Activated CD8-positive, alpha-beta memory T cell treated with anti-CD3 and anti-CD28 coated beads for 24 hours (primary cell): Measurements from ENCODE around the gene GRIK3.

ENCODE experiments used
- DNase-seq: peaks from one replicate; pipeline ENCODE4 v3.0.0-alpha.2; 2020

GRIK3 gene

DNA sequence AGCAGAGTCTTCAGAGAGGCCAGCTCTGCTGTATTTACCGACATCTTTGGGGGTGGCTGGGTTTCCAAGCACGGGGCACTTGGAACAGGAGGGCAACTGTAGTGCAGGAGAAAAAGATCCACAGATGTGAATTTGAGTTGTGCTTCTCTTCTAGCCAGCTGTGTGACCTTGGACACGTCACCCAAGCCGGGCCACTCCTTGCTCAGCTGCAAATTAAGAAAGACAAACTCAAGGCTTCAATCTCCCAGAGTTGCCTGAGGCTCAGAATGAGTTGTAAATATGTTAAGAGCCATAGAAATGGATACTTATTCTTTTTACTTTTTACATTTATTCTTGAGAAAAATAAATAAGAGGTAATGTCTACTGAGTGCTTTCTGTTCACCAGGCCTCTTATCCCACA, 24.3 kb downstream of the GRIK3 start:
- no peak for DNase-seq

DNA sequence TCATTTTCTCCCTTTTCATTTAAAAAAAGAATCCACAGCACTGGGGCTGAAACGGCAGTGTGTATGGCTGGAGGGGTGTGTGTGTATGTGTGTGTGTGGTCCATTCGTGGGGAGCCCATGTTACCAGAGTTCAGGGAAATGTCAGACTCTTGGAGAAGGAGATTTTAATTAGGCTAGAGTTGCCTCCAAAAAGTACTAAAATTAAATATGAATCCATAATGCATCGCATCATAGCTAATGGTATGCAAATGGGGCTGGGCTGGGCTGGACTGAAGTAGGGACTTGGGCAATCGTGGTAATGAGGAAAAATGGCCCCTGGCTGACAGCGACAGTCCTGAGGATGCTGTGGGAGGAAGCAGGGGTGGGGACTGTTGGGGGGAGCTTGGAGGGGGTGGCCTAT, 24.8 kb downstream of the GRIK3 start:
- DNase-seq, result no peak

DNA sequence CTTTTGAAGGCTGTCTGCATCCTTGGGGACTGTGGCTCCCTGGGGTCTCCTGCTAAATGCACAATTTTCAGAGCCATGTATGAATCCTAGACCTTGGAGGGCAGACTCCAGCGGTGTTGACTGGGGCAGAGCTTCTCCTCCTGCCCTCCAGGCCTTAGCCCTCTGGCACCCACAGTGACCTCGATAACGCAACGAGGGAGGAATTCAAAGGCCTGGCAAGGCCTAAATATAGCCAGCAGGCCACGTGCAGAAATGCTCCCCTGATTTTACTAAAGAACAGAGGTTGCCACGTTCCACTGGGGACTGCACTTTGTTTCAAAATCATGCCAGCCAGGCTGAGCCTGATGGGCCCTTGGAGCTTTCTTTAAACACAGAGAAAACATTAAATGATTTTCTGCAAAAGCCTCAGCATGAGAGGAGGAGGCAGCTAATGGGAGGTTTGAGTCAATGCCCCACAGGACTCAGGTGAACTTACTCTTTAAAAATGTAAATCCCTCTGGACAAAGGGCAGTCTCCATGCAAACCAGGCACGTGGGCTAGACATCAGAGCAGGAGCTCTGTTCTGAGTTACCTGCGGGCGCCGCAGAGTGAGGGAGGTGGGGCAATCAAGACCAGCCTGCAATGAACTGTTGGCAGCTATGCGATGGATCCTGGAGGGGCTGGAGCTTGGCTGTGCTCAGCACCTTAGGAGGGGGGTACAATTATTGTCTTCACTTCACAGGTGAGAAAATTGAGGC, 28.0 kb downstream of the GRIK3 start:
- DNase-seq, result no peak

DNA sequence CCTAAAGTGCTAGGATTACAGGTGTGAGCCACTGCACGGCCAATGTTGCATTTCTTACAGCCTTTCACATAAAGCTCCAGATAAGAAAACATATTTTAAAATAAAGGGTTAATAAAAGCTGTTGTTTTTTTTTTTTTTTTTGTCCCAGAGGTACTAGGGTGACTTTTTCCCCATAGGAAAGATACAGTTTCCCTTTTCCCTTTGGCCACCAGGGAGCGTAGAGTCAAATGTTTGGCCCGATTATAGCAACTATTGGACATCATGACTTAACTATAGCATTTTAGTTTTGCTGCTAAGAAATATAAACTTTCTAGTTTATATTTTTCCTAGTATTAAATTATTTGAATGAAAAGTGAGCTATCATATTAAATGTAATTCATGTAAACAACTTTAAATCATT, 31.4 kb downstream of the GRIK3 start:
- DNase-seq, result no peak

DNA sequence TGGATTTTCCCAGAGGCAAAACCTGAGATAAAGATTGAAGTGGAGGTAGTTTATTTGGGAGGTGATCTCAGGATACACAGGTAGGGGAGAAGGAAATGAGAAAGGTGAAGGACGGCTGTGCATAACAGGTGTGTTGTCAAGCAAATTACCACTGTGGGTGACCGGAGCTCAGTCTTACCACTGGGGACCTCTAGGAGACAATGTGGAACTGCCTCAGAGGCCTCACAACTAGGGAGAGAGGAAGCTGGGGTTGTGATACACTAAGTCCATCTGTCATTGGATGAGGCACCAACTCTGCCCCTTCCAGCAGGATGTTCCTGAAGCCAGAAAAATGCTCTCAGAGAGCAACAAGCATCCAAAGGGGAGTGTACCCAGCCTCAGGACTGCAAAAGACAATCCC, 32.6 kb downstream of the GRIK3 start:
- DNase-seq, result no peak

DNA sequence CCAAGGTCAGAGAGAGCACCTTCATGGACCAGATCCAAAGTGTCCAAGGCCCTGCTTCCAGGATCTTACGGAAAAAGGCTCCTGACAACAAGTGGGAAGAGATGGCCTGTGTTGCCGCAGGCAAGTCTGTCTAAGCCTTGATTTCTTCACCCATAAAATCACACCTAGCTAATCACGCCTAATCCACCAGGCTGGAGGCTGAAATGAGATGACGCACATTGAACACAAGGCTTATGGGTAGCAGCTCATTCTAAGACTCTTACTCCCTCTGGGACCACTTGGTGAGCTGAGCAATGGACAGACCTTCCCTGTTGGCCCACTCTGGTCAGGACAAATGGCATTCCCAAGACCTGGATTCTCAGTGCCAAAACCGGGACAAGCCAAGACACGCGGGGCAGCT, 38.2 kb downstream of the GRIK3 start:
- DNase-seq, result no peak

DNA sequence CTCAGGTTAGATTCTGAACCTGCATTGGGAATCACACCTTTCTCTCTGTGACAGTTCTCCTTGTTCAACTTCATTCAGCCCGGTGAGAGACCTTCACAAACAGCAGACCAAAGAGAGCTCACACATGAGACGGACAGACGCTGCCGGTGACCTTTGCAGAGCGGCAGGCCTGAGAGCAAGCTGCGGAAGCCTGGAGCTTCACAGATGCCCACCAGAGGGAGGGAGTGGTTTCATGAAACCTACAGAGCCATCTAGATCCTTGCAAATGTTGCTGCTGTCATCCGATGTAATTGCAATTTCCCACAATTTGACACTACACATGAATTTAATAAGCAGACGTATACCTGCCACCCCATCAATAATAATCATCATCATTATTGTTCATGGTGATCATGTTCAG, 39.4 kb downstream of the GRIK3 start:
- DNase-seq, result no peak

DNA sequence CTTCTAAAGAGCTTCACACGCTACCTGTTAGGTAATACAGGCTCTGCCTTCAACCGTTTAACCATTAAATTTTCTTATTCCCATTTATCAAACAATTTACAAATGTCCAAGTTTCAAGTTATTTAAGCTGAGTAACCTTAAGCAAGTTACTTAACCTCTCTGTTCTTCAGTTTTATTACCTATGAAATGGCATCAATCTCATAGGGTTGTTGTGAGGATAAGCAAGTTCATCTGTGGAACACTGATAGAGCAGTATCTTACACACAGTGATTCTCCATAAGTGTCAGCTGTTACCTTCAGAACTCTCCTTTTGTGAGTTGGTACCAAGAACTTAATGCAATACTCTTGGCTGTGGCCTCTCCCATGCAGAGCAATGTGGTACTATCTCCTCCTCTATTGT, 40.0 kb downstream of the GRIK3 start:
- no peak for DNase-seq

DNA sequence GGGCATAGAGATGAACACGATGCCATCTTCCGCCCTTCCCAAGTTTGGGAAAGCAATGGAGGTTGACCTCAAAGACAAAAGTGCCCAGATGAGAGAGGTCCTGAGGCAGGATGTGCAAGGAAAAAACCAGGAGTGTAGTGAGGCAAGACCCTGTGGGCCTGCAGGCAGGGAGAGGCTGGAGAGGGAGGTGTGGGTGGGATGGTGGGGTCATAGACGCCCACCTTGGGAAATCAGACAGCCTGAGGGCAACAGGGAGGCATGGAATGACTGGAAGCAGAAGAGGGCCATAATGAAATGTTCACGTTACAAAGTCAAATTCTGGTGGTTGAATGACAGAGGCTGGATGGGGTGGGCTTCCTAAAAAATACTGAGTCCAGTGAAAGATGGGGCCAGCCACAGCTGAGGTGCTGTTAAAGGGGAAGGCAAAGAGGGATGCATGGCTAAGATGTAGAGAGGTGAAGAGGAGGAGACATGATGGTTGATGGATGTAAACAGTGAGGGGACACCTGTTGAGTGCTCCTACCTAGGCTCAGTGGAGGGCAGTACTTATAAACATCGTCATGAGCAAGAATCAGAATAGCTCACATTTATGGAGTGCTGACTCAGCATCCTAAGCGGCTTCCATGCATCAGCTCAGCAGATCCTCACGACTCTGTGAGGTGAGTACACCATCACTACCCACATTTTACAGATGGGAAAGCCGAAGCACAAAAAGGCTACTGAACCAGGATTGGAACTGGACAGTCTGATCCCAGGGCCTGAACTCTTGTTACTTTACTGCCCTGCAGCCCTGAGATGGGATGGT, 42.0 kb downstream of the GRIK3 start:
- no peak for DNase-seq

DNA sequence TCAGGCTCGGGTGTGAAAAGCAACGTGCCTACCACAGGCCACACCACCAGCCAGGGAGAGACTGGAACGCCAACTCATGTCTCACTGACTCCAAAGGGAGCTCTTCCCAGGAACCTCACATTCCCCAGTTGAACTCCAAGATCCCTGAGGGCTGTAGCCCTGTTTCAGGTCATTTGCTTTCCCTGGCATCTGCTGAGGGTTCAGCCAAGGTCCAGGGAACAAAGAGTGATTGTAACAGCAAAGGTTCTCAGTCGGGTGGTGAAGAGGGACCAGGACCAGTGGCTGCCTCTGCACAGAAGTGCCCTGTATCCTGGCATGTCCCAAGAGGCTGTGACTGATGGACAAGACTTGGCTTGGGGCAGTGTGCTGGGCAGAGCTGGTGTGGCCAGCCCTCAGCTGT, 42.8 kb downstream of the GRIK3 start:
- DNase-seq, result no peak

DNA sequence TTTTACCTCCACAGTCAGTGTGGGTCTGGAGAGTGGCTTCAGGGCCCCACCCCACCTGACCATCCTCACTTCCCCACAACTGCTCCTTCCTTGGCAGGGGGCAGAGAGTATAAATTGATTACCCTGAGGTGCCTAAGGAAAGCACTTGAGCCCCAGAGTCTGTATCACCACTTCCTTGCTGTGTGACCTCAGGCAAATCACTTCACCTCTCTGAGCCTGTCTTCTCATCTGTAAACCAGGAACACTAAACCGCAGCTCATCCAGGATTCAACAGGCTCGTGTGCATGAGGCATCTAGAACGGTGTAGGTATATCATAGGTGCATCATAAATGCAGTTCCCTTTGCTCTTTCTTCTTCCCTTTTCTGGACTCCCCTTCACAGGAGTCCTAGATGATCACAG, 43.4 kb downstream of the GRIK3 start:
- DNase-seq, result no peak

DNA sequence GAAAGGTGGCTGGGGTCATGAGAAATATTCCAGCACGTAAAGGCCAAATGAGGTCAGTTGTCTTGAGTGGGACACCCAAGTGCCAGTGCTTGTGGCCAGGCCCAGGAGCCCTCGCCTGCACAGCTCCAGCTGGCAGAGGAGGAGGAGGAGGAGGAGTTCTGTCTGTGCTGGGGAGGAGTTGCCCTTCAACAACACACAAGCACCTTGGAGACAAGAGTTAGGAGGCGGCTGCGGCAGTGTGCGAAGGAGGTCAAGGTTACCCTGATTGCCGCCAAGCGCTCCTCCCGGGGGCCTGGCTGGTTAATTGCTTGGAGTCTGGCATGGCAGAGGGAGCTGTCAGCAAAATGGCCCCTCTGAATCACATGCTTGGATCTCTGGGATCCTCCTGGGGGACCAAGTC, 45.1 kb downstream of the GRIK3 start:
- no peak for DNase-seq

DNA sequence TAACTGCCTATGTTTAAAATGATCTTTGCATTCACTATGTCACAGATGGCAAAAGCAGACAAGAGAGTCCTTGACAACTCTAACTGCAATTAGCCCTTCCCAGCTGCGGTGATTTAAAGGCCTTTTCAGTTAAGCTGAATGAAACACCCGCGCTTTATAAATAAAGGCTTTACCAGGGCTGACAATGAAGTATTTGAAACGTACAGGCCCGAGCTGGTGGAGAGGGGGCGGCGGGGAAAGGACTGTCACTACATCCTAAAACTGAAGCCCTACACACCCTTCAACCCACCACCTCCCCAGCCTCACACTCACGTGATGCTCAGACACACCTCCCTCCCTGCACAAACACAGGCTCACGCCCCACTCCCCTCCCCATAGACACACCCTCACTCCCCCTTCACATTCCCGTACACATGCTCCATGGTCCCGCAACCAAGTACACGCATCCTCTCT, 45.5 kb downstream of the GRIK3 start:
- no peak for DNase-seq

DNA sequence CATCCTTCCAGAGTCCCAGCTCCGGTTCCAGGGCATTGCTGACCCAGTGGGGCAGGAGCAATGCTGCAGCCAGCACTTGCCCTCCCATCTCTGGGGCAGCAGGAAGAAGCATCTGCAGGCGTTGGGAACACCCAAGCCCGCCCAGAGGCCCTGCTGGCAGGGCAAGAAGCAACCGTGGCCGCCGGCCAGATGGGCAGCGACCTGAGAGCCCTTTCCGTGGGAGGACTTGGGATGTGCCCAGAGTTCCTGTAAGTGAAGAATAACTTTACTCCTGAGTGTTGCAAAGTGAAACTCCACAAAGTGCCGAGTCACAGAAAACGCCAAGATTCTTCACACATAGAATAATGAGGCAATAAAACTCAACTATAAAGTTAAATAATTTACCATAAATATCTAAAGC, 46.0 kb downstream of the GRIK3 start:
- DNase-seq, result no peak

DNA sequence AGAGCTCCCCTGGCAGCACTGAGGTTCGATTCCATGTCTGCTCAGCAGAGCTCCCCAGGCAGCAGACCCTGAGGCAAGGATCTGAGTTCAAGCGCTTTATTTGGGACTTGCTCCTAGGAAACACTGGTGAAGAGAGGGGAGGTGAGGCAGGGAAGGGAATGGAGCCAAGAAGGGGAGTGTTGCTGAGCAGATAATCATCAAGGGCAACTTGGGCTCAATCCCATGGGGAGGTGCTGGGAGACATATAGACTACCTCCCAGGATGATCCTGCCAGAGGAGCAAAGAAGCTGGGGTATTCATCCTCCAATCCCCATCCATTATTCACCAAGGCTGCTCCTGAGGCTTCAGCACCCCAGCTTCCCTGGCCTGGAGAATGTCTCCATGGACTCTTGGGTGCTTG, 47.0 kb downstream of the GRIK3 start:
- DNase-seq, result no peak

DNA sequence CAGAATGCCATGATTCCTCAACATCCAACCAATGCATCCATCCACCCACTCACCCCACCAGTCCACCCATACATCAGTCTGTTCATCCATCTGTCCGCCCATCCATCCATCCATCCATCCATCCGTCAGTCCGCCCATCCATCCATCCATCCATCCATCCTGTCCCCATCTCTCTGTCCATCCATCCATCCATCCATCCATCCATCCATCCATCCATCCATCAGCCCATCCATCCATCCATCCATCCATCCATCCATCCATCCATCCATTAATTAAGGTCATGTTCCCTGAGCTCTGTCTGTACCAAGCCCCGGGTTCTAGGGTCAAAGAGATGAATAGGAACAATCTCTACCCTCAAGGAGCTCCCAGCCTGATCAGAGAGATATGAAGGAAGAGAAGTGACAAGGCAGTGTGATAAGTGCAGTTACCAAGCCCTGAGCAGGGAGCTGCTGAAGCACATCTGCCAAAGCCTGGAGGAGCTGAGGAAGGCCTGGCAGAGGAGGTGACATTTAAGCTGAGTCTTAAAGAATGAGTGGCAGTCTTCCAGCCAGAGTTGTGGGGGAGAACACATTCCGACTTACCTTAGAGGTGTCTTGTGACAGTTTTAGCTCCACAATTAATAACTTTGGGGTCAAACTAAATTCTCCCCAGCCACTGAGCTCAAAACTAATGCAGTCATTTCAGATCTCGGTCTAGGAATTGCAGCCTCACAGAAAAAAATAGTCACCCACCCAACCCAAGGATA, 47.9 kb downstream of the GRIK3 start:
- no peak for DNase-seq

DNA sequence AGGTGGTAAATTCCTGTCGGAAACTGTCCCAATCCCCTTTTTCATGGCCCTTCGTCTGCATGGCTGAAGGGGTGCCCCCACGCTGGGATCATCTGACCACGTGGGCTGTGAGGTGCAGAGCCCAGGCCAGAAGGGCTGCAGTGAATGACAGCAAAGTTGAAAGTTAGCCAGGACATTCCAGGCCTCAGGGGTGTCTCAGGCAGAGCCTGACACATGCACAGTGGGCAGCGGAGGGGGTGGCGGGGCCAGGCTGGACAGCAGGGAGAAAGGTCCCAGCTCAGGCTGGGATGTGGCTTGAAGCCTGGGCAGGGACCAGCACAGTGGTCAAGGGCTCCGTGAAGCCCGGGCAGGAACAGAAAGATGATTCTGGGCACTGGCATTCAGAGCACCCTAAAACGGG, 49.6 kb downstream of the GRIK3 start:
- DNase-seq, result no peak

DNA sequence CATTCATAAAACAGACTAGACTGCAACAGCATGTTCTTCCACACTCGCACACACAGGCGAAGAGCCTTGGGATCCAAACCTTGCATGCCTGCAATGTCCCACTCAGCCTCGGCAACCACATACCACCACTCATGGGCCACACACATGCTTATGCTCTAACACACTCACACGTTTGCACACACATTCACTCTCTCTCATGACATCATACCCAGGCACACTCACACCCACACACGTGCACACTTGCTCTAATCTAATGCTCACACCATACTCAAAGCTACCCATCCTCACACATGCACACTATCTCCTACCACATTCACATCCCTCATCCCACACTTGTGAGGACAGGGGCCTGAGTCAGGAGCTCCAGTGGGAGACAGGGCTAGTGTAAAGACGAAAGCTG, 50.3 kb downstream of the GRIK3 start:
- DNase-seq, result no peak

DNA sequence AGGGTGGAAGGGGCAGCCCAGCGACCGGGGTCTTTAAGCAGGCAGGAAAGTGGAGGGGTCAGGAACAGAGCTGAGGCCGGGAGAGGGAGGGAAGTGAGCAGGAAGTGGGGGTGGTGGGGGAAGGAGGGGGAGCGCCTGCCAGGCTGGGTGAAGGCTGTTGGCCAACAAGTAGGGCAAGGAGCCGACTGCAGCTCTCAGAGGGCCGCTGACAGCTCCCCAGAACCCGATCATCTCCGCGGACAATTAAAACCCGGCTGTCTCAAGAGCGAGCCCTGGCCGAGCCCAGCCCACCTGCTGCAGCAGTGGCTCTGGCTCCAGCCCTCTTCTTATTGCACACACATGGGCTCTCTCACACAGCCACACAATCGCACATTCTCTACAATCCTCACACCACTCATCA, 51.6 kb downstream of the GRIK3 start:
- DNase-seq, result no peak

DNA sequence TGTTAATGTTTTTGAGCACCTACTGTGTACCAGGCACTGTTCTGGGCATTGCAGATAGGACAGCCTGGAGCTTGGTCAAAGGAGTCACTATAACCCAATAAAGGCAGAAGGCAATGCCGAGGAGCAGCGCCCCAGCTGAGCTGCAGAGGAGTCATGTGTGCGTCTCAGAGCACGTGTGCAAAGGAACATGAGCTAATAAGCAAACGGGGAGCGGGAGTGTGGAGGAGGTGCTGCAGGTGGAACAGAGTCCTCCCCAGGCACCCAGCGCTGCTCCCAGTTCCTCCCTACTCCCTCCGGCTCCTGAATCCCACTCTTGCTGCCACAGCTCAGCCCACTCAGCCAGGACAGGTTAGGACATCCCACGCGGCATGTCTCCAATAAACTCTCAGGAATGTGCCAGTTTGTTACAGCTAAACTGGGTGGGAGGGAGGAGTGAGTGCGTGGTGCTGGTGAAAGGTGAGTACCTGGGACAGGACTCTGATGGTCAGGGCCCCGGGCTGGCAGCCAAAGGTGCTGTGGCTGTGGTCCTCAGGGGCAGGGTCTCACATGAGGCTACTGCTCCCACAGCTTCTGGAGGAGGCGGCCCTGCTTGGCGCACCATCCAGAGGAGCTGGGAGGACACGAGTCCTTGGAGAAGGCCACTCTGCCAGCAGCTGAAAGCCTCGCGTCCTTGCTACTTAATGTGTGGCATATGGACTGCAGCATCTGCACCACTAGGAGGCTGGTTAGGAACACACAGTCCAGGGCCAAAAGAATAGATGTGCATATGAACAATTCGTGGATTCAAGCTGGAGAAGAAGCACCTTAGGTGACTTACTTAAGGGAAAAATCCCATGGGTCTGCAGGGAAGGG, 52.3 kb downstream of the GRIK3 start:
- DNase-seq, result no peak

DNA sequence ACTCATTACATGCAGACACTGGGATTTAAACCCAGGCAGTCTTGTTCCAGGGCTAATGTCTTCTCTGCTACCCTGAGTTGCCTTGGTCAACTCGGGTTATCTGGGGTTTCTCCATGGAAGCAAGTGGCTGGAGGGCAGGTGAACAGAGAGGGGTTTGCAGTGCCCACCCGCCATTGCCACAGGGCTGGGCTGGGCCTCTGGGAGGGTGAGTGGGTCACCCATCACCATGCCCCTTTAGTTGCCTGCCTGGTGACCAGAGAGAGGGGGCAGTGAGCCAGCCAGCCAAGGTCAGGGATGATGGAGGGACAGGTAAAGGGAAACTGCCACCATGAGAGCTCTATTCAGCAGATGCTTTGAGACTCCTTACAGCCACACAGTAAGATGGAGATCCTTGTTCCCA, 53.2 kb downstream of the GRIK3 start:
- no peak for DNase-seq

DNA sequence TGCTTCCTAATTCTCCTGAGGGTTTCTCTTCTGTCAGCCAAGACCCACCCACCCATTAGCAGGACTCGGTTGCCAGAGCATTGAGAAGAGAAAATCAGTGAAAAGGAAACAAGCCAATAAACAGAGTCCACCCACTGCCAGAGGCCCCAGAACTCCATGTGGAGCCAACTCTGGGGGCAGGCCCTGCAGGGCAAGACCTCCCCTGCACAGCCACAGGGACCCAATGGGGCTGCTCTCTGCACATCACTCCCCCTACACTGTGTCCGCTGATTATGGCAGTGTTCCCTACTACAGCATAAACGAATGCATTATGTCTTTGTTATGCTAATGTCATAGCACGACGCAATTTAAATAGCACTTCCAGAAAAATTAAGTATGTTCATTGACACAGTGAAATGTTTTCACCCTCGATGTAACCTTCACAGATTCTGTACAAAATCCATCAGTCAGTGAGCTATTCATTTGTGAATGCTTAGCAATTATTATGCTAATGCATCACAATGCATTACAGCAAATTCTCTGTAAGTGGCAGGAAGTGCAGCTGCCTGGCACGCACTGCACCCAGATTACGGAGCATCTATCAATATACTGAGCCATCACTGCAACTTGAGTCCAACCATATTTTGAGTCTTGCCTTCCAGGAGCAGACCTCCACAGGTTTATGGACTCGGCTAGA, 56.4 kb downstream of the GRIK3 start:
- no peak for DNase-seq
